Skeletal muscle cell (primary cell): ENCODE results near the gene PKM.
"Not testable (repeated sequence)": the region's sequence is repeated elsewhere in the genome, so short reads cannot be mapped to it uniquely, and the experiment has no call there.

Experiments used
- DNase-seq: peaks from one replicate; pipeline ENCODE4 v3.0.0-alpha.2; 2010; ENCODE audit warnings: low read depth
- H3K4me3 ChIP-seq: 2 replicates; pipeline ENCODE4 v1.5.1; 2011; ENCODE audit warnings: low read depth, mild to moderate bottlenecking, control low read depth, low read length, moderate library complexity

Gene PKM

DNA sequence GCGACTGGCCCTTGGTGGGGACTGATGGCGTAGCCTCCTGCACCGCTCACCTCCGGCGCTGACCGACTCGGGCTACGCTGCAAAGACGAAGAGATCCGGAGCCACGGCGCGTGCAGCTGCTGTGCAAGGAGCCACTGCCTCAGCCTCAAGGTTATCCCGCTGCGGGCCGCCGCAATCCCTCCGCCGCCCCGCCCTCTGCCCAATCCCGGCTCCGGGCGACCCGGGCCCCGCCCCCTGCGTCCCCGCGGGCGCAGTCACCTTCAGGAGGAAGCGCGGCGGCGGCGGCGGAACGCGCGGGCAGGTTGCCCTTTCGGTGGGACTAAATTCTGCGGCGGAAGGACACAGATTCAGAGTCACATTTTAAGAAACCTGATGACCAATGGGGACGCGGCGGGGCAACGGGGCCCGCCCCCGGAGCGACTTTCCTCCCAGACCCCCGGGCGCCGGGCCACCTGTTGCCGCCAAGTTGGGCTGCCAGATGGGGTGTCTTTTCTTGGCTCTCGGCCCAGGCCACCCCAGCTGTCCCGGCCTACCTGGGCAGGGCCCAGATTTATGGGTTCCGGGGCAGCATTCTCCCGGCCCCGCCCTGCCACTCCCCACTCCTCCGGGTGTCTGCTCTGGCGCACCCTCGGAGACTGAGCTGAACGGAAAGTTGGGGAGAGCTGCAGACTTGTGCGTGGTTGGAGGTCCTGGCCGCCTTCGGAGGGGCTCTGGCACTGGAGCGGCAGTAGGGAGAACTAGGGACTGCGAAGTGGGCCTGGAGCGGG lies at the start of gene PKM:
Gene PKM, minus strand, starts transcription at position 125 of the 767 bp plus-strand sequence. CDS start 12,093 bp downstream, outside the sequence.
- H3K4me3 ChIP-seq, result peak within 1 kb of the TSS; percentile 98
- DNase-seq, result peak; percentile 94

DNA sequence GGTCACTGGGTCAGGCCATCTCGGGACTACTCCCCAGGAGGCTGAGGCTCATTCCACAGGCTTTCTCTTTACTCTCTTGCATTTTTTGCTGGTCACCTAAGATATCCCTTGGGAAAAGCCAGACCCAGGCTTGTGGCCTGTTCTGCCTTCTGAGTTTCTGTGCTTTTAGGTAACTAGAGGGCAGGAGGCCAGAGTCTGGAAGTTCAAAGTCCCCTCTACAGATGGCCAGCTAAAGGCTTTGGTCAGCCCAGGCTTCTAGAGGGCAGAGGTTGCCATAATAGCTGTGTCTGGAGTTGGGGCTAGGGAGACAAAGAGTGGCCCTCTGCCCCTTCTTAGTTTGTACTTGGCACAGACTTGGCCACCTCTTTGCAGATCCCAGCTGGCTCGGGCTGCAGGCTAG lies 49.8 kb upstream of the PKM start:
- H3K4me3 ChIP-seq, result no peak overlapping the region
- no peak for DNase-seq

DNA sequence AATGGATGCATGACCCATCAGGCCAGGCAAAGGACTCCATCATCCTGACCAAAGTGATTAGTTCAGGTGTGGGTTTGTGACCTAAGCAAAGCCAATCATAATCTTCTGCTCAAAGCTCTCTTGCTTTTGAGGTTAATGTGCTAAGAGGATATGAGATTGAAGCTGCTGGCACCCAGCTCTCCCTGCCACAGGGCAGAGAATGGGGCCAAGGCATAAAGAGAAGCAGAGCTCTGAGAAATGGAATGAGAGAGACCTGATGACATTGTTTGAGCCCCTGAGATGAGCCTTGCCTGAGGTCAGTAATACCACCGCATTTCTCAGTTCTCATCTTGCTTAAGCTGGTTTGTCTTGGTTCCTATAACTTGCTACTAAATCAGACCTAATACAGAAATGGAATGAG lies 47.7 kb upstream of the PKM start:
- no peak overlapping the region for H3K4me3 ChIP-seq
- DNase-seq, result no peak

DNA sequence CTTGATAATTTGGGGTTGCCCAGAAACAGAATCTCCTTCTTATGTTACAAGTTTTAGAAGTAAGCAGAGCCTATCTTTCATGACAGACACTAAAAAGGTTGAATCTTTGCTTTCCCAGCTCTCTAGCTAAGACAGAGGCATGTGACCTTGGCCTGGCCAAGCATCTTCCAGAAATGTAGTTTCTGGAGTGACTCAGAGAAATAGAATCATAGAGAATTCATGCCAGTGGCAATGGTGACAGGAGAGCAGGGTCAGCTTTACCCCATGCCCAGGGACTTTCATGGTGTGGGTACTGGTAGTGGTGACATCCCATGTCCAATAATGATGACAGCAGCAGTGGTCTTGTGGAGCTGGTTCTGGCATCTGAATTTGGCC lies 45.3 kb upstream of the PKM start:
- no peak for DNase-seq
- no peak overlapping the region for H3K4me3 ChIP-seq

DNA sequence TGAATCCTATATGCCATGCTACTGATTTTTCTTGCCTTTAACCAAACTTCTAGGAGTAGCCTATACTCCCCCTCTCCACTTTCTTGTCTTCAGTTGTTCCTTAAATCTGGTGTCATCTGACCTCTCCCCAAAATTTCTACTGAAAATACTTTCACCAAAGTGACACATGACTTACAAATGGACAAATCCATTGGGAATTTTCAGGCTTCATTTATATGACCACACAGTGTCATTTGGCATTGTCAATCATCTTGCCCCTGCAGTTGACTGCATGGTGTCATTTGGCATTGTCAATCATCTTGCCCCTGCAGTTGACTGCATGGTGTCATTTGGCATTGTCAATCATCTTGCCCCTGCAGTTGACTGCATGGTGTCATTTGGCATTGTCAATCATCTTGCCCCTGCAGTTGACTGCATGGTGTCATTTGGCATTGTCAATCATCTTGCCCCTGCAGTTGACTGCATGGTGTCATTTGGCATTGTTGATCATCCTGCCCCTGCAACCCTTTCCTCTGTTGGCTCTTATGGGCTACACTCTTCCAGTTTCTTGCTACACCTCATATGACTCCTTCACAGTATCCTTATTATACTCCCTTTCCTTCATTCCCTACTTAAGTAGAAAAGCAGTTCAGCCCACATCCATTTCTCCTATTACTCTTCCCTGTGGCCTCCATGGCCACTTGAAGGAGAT lies 44.8 kb upstream of the PKM start:
- DNase-seq, result peak; percentile 24
- not testable (repeated sequence) for H3K4me3 ChIP-seq

DNA sequence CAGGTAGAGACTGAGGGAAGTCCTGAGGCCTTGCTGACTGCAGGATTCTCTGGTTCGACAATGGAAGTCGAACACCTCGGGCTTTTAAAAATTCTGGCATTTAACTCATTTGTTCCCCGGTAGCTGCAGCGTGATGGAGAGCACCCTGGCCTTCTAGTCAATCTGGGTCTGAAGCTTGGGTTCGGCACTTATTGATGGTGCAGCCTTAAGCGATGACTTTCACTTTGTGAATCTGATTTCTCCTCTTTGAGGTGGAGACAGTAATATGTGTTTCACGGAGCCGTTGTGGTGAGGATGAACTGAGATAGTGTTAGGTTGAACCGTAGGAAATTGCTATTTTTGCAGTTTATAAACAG lies 42.0 kb upstream of the PKM start:
- H3K4me3 ChIP-seq, result peak overlapping the region; percentile 77
- no peak for DNase-seq

GRCh38 chr15:72272213-72272996 lies 41.4 kb upstream of the PKM start, which contains the start of gene PARP6:
TSS of gene PARP6 (minus strand) at chr15:72272554. CDS start at chr15:72267477, 5,077 bp downstream.
- peak; percentile 97 for DNase-seq
- H3K4me3 ChIP-seq, result peak within 1 kb of the TSS; percentile 77

DNA sequence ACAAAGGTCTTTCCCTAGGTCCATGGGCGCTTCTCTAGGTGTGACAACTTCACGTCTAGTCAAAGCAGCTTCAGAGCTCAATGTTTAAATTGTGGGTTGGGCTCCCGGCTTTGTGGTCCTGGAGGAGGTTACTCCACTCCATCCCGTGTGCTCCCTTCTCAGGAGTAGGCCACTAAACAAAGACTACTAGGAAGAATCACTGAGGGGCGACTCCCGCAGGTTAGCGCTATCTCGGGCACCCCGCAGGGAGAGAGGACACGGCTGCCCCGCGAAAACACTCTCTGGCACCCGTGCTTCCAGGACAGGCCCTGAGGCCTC lies 40.9 kb upstream of the PKM start:
- no peak for DNase-seq
- H3K4me3 ChIP-seq, result peak overlapping the region; percentile 77

DNA sequence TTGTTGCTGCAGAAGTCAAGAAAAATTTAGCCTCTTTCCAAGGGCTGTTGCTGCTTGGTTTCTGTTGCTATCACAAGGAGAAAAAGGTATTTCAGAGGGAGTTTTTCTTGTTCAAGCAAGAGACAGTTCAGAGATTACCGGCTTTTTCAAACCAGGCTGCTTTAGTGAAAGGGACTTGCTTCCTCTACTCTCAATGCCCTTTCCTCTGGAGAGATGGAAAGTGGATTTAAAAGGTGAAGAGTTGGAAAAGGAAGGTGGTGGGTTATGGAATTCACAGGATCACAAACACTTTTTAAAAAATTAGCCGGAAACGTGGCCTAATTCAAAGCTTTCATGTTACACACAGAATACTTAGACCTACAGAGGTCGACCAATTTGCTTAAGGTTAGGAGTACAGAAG lies 40.2 kb upstream of the PKM start:
- peak overlapping the region; percentile 77 for H3K4me3 ChIP-seq
- no peak for DNase-seq

DNA sequence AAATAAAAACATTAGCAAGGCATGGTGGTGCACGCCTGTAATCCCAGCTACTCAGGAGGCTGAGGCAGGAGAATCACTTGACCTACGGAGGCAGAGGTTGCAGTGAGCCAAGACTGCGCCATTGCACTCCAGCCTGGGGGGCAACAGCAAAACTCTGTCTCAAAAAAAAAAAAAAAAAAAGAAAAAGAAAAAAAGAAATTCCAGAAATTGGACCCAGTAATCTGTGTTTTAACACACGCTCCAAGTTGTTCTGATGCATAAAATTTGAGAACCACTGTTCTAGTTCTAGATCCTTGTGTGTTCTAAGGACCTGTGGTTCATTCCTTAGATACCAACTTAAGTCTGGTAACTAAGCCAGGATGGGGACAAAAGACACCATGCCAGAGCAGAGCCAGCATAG lies 38.7 kb upstream of the PKM start:
- no peak overlapping the region for H3K4me3 ChIP-seq
- DNase-seq, result no peak

GRCh38 chr15:72265031-72265430 lies 34.0 kb upstream of the PKM start:
- no peak overlapping the region for H3K4me3 ChIP-seq
- no peak for DNase-seq

GRCh38 chr15:72252663-72253299 lies 21.8 kb upstream of the PKM start:
- no peak for DNase-seq

DNA sequence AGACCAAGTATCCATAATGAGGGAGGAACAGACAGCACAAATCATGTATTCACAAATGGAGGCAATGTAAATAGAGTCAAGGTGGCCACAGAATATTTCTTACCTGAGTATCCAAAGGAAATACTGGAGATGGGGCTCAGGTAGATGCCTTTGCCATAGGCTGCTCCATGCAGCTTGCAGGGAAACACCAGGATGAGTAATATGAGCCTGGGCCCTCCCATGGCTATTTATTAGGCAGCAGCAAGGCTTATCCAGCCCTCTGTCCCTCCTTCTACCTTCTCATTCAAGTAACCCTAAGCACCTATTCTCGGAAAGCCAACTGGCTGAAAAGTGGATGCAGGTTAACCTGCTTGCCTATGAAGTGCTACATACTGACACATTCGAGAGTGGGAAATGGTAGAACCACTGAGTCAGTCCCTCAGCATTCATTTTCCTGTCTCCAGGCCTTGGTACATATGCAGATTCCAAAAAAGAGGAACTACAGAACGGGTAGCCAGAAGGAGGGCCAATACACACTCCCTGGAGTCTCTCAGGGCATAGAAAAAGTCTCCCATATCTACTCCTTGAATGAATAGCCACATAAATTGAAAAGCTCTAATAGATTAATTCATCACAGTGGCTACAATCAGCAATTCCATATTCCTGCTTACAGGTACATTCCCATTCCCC lies 18.3 kb upstream of the PKM start:
- no peak for DNase-seq
- no peak overlapping the region for H3K4me3 ChIP-seq

More at GRCh38 chr15:72252663-72253299, 21.8 kb upstream of the PKM start:
- H3K4me3 ChIP-seq, result no peak overlapping the region

GRCh38 chr15:72248514-72248913 lies 17.5 kb upstream of the PKM start:
- H3K4me3 ChIP-seq, result no peak overlapping the region
- no peak for DNase-seq

GRCh38 chr15:72242775-72243370 lies 11.9 kb upstream of the PKM start:
- DNase-seq, result no peak
- H3K4me3 ChIP-seq, result no peak overlapping the region

- DNase-seq, result no peak
- H3K4me3 ChIP-seq, result no peak overlapping the region
These were observed 8.7 kb upstream of the PKM start for GRCh38 chr15:72239652-72240051.

DNA sequence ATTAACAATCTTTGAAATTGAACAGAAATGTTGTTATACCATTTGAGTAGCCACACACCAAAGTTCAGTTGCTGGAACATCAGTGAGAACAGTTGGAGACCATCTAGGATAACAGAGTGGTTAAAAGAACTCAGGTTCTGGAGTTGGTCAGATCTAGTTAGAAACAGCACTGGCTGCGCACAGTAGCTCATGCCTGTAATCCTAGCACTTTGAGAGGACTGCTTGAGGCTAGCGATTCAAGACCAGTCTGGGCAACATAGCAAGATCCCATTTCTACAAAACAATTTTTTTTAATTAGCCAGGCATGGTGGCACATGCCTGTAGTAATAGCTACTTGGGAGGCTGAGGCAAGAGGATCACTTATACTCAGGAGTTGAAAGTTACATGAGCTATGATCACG lies 7.6 kb upstream of the PKM start:
- no peak for DNase-seq
- H3K4me3 ChIP-seq, result no peak overlapping the region

DNA sequence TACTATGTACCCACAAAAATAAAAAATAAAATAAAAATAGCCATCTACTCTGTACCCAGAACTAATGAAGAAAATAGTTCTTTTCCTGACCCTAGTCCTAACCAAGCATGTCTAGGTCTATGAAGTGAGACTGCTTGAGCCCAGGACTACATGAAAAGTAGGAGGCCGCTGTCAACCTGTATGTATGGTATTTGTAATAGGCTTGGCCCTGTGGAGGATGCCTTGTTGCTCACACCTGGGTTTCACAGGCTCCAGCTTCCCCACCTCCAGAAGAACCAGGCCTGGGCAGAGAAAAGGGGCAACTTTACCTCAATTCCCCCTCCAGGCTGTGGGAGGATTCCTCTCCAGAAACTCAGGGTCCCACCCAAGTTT lies 6.8 kb upstream of the PKM start:
- DNase-seq, result no peak
- H3K4me3 ChIP-seq, result no peak overlapping the region
